Endothelial cell of umbilical vein (primary cell): ENCODE results near the gene CBL. TPM values are rescaled to one million over a fixed set of nuclear protein-coding genes. Genes with fewer than 3 reads are reported as not detected.
A peak's percentile ranks its signal among the peaks of the same experiment; 100 is the strongest.

Experiments
- BruUV-seq: library from RNA; stranded (reverse); fragments of 400-500 nt; replicated peaks from 2 replicates; lab custom pipeline; 2021; lab: Mats Ljungman, UMichigan
- CTCF ChIA-PET: fragments of 300-600, 350-600 bp; sonication (Branson Sonifier 250); formaldehyde crosslinking; loops from one replicate; lab custom pipeline; 2021; ENCODE audit warnings: antibody characterized with exemption, inconsistent platforms; lab: Charles Lee
- POLR2A ChIA-PET: fragments of 300-600, 350-600 bp; sonication (Branson Sonifier 250); formaldehyde crosslinking; loops from one replicate; lab custom pipeline; 2021; ENCODE audit warnings: antibody characterized with exemption, inconsistent platforms; lab: Charles Lee
- DNase-seq: peaks from one replicate; pipeline ENCODE4 v3.0.0-alpha.2; 2011; ENCODE audit warnings: low read depth, low spot score
- FAIRE-seq: peaks from 2 replicates; lab custom pipeline; 2011; peaks lifted over from hg19 to GRCh38; lab: Jason Lieb, UNC
- H2AFZ ChIP-seq: 2 replicates; pipeline ENCODE4 v1.6.0; 2012; ENCODE audit warnings: low read depth, low read length, control low read depth, inconsistent platforms
- H3K27ac ChIP-seq: 2 replicates; pipeline ENCODE4 v1.5.1; 2011; ENCODE audit warnings: low read depth, mild to moderate bottlenecking, control low read depth, low read length, moderate library complexity; ENCODE audit not compliant: insufficient read depth
- H3K27me3 ChIP-seq, 2 experiments: 2 replicates each; pipeline versions ENCODE4 v1.6.0 to v1.6.1; 2011; ENCODE audit warnings: low read length in 2 of 2, mixed read lengths in 1 of 2; ENCODE audit not compliant: control insufficient read depth in 2 of 2, insufficient read depth in 2 of 2
- H3K36me3 ChIP-seq, 2 experiments: 2 replicates in 1 of 2; 3 replicates in 1 of 2; pipeline ENCODE4 v1.5.1; 2011; ENCODE audit warnings: low read length in 2 of 2, mild to moderate bottlenecking in 1 of 2, moderate library complexity in 1 of 2; ENCODE audit not compliant: control insufficient read depth in 2 of 2, insufficient read depth in 2 of 2; ENCODE audit errors: extremely low read depth in 1 of 2
- H3K4me1 ChIP-seq: 3 replicates; pipeline ENCODE4 v1.5.1; 2011; ENCODE audit warnings: mild to moderate bottlenecking, low read length; ENCODE audit not compliant: control insufficient read depth, insufficient read depth; ENCODE audit errors: extremely low read depth
- H3K4me2 ChIP-seq: 2 replicates; pipeline ENCODE4 v1.6.1; 2011; ENCODE audit warnings: low read length, control low read depth, mixed read lengths; ENCODE audit not compliant: insufficient read depth
- H3K4me3 ChIP-seq, 3 experiments: fragments of 200-600 bp in 1 of 3; sonication (generic), shearing (Covaris generic) in 1 of 3; replicated peaks in 1 of 3; 2 replicates each; pipeline ENCODE4 v1.5.1; 2011 to 2016; ENCODE audit warnings: control low read depth in 3 of 3, low read length in 3 of 3, mild to moderate bottlenecking in 2 of 3, inconsistent platforms in 1 of 3, low read depth in 1 of 3, moderate library complexity in 1 of 3; ENCODE audit not compliant: insufficient read depth in 1 of 3
- H3K79me2 ChIP-seq: 2 replicates; pipeline ENCODE4 v1.6.0; 2012; ENCODE audit warnings: low read length, inconsistent platforms; ENCODE audit not compliant: control insufficient read depth, insufficient read depth
- H3K9ac ChIP-seq: replicated peaks from 2 replicates; pipeline ENCODE3; 2011; ENCODE audit warnings: low read length, control low read depth; ENCODE audit not compliant: insufficient read depth; ENCODE audit errors: extremely low read depth
- H3K9me1 ChIP-seq: replicated peaks from 3 replicates; pipeline ENCODE4 v1.6.0; 2011; ENCODE audit warnings: mild to moderate bottlenecking, low read length; ENCODE audit not compliant: control insufficient read depth, insufficient read depth; ENCODE audit errors: extremely low read depth
- H3K9me3 ChIP-seq: replicated peaks from 2 replicates; pipeline ENCODE4 v1.5.1; 2012; ENCODE audit warnings: low read length, inconsistent platforms; ENCODE audit not compliant: control insufficient read depth, insufficient read depth
- H4K20me1 ChIP-seq: replicated peaks from 2 replicates; pipeline ENCODE3; 2011; ENCODE audit warnings: mild to moderate bottlenecking, low read length; ENCODE audit not compliant: control insufficient read depth, insufficient read depth; ENCODE audit errors: extremely low read depth
- EZH2 ChIP-seq: IDR thresholded peaks from 2 replicates; pipeline ENCODE4 v1.6.1; 2012; ENCODE audit warnings: borderline replicate concordance, low read depth, mild to moderate bottlenecking, moderate library complexity, low read length, inconsistent platforms; ENCODE audit not compliant: severe bottlenecking
- FOS ChIP-seq: IDR thresholded peaks from 2 replicates; pipeline ENCODE4 v1.6.1; 2011; ENCODE audit warnings: mild to moderate bottlenecking, low read length, moderate library complexity, borderline replicate concordance; ENCODE audit not compliant: insufficient read depth
- MYC ChIP-seq: IDR thresholded peaks from one replicate; pipeline ENCODE4 v1.6.1; 2011; ENCODE audit warnings: mild to moderate bottlenecking, low read depth, low read length
- POLR2A ChIP-seq: IDR thresholded peaks from 2 replicates; pipeline ENCODE4 v1.6.1; 2012; ENCODE audit warnings: low read depth, mild to moderate bottlenecking, control low read depth, low read length
- POLR2AphosphoS5 ChIP-seq: IDR thresholded peaks from 2 replicates; pipeline ENCODE4 v1.6.1; 2012; ENCODE audit warnings: low read depth, mild to moderate bottlenecking, control low read depth, low read length, moderate library complexity; ENCODE audit not compliant: insufficient read depth
- dilution Hi-C: fragments of 300-500 bp; cut with MboI; formaldehyde crosslinking; loops from one replicate; pipeline ENCODE4 v1.15.0; 2019; ENCODE audit warnings: low sequenced_read_pairs; ENCODE audit not compliant: extremely low pct_ligation_motif_present
- intact Hi-C: fragments of 100-400 bp; cut with micrococcal nuclease; formaldehyde crosslinking; loops from one replicate; pipeline ENCODE4 v1.10.0; 2022
- polyA plus RNA-seq, 4 experiments: library from polyadenylated mRNA; depleted of rRNA in 3 of 4; stranded (reverse) in 3 of 4; unstranded in 1 of 4; fragments of >200 nt; gene quantifications; 2 replicates each; pipeline versions ENCODE4 v1.2.1 to v1.2.3, GENCODE V29; 2011 to 2012; ENCODE audit warnings: missing spikeins in 1 of 4
- total RNA-seq: library from RNA; stranded (reverse); gene quantifications from 2 replicates; pipeline ENCODE4 v1.2.3, GENCODE V29; 2021

Gene CBL
- total and polyA plus RNA-seq, 2 donors (not counting 3 experiments of a cell fraction or from before 2014, with no cell fraction given): 15.5 to 41.5 TPM

DNA sequence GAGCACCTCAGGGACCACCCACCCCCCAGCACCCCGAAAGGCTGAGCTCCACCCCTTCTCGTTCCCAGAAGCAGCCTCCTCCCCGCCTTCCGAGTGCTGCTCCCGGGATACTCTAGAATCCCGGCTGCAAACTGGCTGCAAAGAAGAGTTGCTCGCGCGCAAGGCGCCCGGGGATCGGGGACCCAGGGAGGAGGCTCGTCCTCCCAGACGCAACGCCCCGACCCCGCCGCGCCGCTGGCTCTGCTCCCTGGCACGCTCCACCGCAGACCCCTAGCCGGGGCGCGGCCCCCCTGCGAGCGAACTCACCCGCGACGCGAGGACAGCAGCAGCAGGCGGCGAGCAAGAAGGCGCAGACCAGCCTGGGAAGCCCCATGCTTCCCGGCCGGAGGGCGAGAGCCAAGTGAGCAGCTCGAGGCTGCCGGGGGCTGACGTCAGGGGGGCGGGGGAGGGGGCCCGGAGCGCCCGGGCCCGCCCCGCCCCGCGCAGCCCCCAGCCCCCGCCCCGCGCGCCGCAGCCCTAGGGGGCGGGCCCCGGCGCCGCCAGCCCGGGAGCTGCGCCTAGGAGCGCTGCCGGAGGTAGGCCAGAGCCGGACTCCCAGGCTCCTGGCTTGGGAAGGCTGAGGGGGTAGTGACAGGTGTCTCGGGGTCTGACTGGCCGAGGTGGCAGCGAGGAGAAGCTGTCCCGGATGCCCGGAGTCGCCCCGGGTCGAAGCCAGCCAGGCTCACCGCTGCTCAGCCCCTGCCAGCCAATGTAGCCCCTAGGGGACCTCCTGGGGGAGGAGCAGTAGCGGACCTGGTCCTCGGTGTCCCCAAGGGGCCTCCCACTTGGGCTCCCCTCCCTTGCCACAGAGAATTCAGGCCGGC, 110.8 kb downstream of the CBL start, which contains the start of gene MCAM:
Gene MCAM, minus strand, starts transcription at position 402 of the 863 bp plus-strand sequence. Its CDS starts 29 bp downstream, at position 373.
- dilution Hi-C loops: no loop called here
- Histone ChIP-seq H3K27me3 (no peaks in the 10 kb centered on the region), H3K27ac (peak within 1 kb of the TSS; percentile 93), H3K4me1 (peaks cover 58% of the 10 kb centered on the region), H3K36me3 (peaks cover 9 to 25% of the 10 kb centered on the region in 2 experiments), H3K9me3 (no peaks in the 10 kb centered on the region), H3K9me1 (no peaks in the 10 kb centered on the region), H3K9ac (peak within 1 kb of the TSS; percentile 81), H3K4me3 (peak within 1 kb of the TSS; percentile 87 to 93 (median 89)), H3K79me2 (peaks cover 55% of the 10 kb centered on the region), H2AFZ (peak within 1 kb of the TSS; percentile 31), H4K20me1 (no peaks in the 10 kb centered on the region), H3K4me2 (peak within 1 kb of the TSS; percentile 62)
- ChIA-PET CTCF (interaction anchor here (3.3 to 15.9 kb wide), 3 partner anchors 10 to 111 kb away, joined by 17 to 301 read pairs (median 136); partner anchors contain the start of genes C1QTNF5 and CBL), POLR2A (interaction anchor here (1.2 to 2.6 kb wide), 6 partner anchors 9 to 222 kb away, joined by 3 to 18 read pairs (median 5); partner anchors contain the start of gene DPAGT1)
- DNase-seq: peak; percentile 65
- intact Hi-C loops: loop anchor here (5.0 kb wide), 2 partner anchors 250 to 405 kb away; partner anchors contain the start of gene VPS11
- peak; percentile 73 for FAIRE-seq
- no peak for TF ChIP-seq FOS
- peak; percentile 95 for TF ChIP-seq POLR2A
- no peak for TF ChIP-seq MYC
- TF ChIP-seq EZH2: no peak
- peak; percentile 96 for TF ChIP-seq POLR2AphosphoS5
- TSS peak; percentile 6 for BruUV-seq
